Gastroesophageal sphincter (tissue), 3 donors: ENCODE results near the gene PTPRD.

Experiments used
- CTCF ChIP-seq, 4 experiments: fragments of 200-600 bp in 2 of 4; fragments of 450-650 bp in 2 of 4; sonication (generic) in 1 of 4; IDR thresholded peaks; one replicate each; pipeline ENCODE4 v1.5.1; 2017 to 2019; ENCODE audit warnings: antibody characterized with exemption in 4 of 4, mild to moderate bottlenecking in 2 of 4, moderate library complexity in 2 of 4
- EP300 ChIP-seq: sonication (generic); formaldehyde crosslinking; IDR thresholded peaks from one replicate; pipeline ENCODE4 v1.6.1; 2017; ENCODE audit warnings: antibody characterized with exemption, mild to moderate bottlenecking
- POLR2A ChIP-seq, 2 donors: fragments of 450-650 bp; IDR thresholded peaks; one replicate each; pipeline ENCODE4 v1.6.1; 2017; ENCODE audit warnings: antibody characterized with exemption in 2 of 2, mild to moderate bottlenecking in 2 of 2, moderate library complexity in 1 of 2
- POLR2AphosphoS5 ChIP-seq: sonication (generic); formaldehyde crosslinking; IDR thresholded peaks from one replicate; pipeline ENCODE4 v1.6.1; 2017; ENCODE audit warnings: antibody characterized with exemption

- TF ChIP-seq POLR2A (IDR thresholded peaks at IDR 0.05) = no peak
- no peak for TF ChIP-seq CTCF (IDR thresholded peaks at IDR 0.05)
- TF ChIP-seq POLR2AphosphoS5 = no peak
- no peak for TF ChIP-seq EP300
These were observed 720.6 kb downstream of the PTPRD start for GRCh38 chr9:9892217-9892616.
